DND-41 (cell line): ENCODE measurements around the gene LRRC4B.

Experiments used
- ATAC-seq: fragments of 200-7000 bp; cut with Tn5 transposase; 3 replicates; pipeline ENCODE4 v1.9.1; 2021; ENCODE audit warnings: low read depth; ENCODE audit not compliant: insufficient read depth
- DNase-seq: peaks from one replicate; pipeline ENCODE4 v3.0.0-alpha.2; 2020
- H2AFZ ChIP-seq: 2 replicates; pipeline ENCODE4 v1.6.0; 2012; ENCODE audit warnings: low read depth, low read length
- H3K27ac ChIP-seq: 2 replicates; pipeline ENCODE4 v1.5.1; 2012; ENCODE audit warnings: low read length, inconsistent platforms
- H3K27me3 ChIP-seq: fragments of 200-600 bp; sonication (generic); 2 replicates; pipeline ENCODE4 v1.6.0; 2012; ENCODE audit warnings: low read length, mild to moderate bottlenecking, inconsistent platforms; ENCODE audit not compliant: insufficient read depth, poor library complexity
- H3K36me3 ChIP-seq: 2 replicates; pipeline ENCODE4 v1.5.1; 2012; ENCODE audit warnings: low read length, inconsistent platforms; ENCODE audit not compliant: insufficient read depth
- H3K4me1 ChIP-seq: 2 replicates; pipeline ENCODE4 v1.5.1; 2012; ENCODE audit warnings: mild to moderate bottlenecking, low read length; ENCODE audit not compliant: insufficient read depth
- H3K4me2 ChIP-seq: 2 replicates; pipeline ENCODE4 v1.6.0; 2012; ENCODE audit warnings: mild to moderate bottlenecking, moderate library complexity, low read length, inconsistent platforms; ENCODE audit not compliant: insufficient read depth
- H3K4me3 ChIP-seq, 2 experiments: fragments of 200-600 bp in 1 of 2; shearing (Covaris generic) in 1 of 2; 2 replicates each; pipeline ENCODE4 v1.5.1; 2012 to 2016; ENCODE audit warnings: inconsistent platforms in 2 of 2, low read length in 2 of 2, mild to moderate bottlenecking in 2 of 2, low read depth in 1 of 2, moderate library complexity in 1 of 2
- H3K79me2 ChIP-seq: 2 replicates; pipeline ENCODE4 v1.6.0; 2012; ENCODE audit warnings: low read length, inconsistent platforms; ENCODE audit not compliant: insufficient read depth
- H3K9ac ChIP-seq: 2 replicates; pipeline ENCODE4 v1.6.0; 2012; ENCODE audit warnings: low read depth, mild to moderate bottlenecking, inconsistent platforms, low read length, moderate library complexity
- H3K9me3 ChIP-seq: 2 replicates; pipeline ENCODE4 v1.5.1; 2012; ENCODE audit warnings: low read length, moderate library complexity, mild to moderate bottlenecking, inconsistent platforms; ENCODE audit not compliant: insufficient read depth, severe bottlenecking
- H4K20me1 ChIP-seq: 2 replicates; pipeline ENCODE4 v1.6.0; 2012; ENCODE audit warnings: low read length; ENCODE audit not compliant: insufficient read depth
- CTCF ChIP-seq: IDR thresholded peaks from 2 replicates; pipeline ENCODE4 v1.5.1; 2012; ENCODE audit warnings: borderline replicate concordance, low read length, moderate library complexity, mild to moderate bottlenecking; ENCODE audit not compliant: poor library complexity, severe bottlenecking; ENCODE audit errors: extremely low read depth
- EZH2 ChIP-seq: IDR thresholded peaks from 3 replicates; pipeline ENCODE4 v1.6.1; 2012; ENCODE audit warnings: borderline replicate concordance, low read depth, mild to moderate bottlenecking, moderate library complexity, low read length, inconsistent platforms; ENCODE audit not compliant: severe bottlenecking

The LRRC4B gene

DNA sequence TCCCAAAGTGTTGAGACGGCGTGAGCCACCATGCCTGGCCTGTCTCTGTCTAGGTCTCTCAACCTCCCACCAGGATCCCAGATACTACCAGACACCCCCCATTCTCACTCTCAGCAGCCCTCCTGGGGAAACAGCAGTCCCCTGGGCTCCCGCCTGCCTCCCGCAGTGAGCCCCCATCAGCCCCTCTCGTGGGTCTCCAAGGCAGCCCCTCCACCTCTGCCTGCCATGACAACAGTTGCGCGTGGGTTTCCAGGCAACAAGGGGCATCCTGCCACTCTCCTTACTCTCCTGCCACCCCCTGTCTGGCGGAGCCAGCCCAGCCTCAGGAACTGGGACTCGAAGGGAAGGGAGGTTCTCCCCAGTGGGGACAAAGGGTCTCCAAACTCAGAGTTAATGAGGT is 5.2 kb downstream of the LRRC4B start:
- H3K4me3 ChIP-seq: no peak overlapping the region
- no peak overlapping the region for H3K9ac ChIP-seq
- peaks cover 3% of the 10 kb centered on the region for H3K27me3 ChIP-seq

GRCh38 chr19:50562329-50562728 is 5.9 kb downstream of the LRRC4B start:
- peaks cover 3% of the 10 kb centered on the region for H3K27me3 ChIP-seq

More for the DNA sequence above, 5.2 kb downstream of the LRRC4B start:
- Histone ChIP-seq H4K20me1 (no peaks in the 10 kb centered on the region), H3K79me2 (no peaks in the 10 kb centered on the region), H3K4me2 (no peak overlapping the region), H3K9me3 (no peaks in the 10 kb centered on the region), H3K36me3 (no peaks in the 10 kb centered on the region), H2AFZ (no peak overlapping the region), H3K4me1 (no peaks in the 10 kb centered on the region), H3K27ac (no peak overlapping the region)
- DNase-seq (no peak), ATAC-seq (no peak)
- TF ChIP-seq CTCF: no peak
- no peak for TF ChIP-seq EZH2

GRCh38 chr19:50559636-50560035 is 8.6 kb downstream of the LRRC4B start:
- H3K36me3 ChIP-seq: no peaks in the 10 kb centered on the region
- H3K4me2 ChIP-seq: no peak overlapping the region
- no peaks in the 10 kb centered on the region for H3K79me2 ChIP-seq
- DNase-seq: no peak
- peaks cover 5% of the 10 kb centered on the region for H3K27me3 ChIP-seq
- ATAC-seq: no peak
- no peak overlapping the region for H3K9ac ChIP-seq
- H3K9me3 ChIP-seq: no peaks in the 10 kb centered on the region
- no peak overlapping the region for H3K27ac ChIP-seq
- no peak for TF ChIP-seq CTCF
- TF ChIP-seq EZH2: no peak
- H2AFZ ChIP-seq: no peak overlapping the region
- H4K20me1 ChIP-seq: no peaks in the 10 kb centered on the region
- no peak overlapping the region for H3K4me3 ChIP-seq
- 0 out of 2 replicates have a peak, but pooled peaks cover 5% of the 10 kb centered on the region for H3K4me1 ChIP-seq

More at GRCh38 chr19:50562329-50562728, 5.9 kb downstream of the LRRC4B start:
- Histone ChIP-seq H4K20me1 (no peaks in the 10 kb centered on the region), H3K4me3 (no peak overlapping the region), H3K9ac (no peak overlapping the region), H3K9me3 (no peaks in the 10 kb centered on the region), H3K4me2 (no peak overlapping the region), H2AFZ (no peak overlapping the region), H3K27ac (no peak overlapping the region), H3K4me1 (no peaks in the 10 kb centered on the region), H3K79me2 (no peaks in the 10 kb centered on the region), H3K36me3 (no peaks in the 10 kb centered on the region)
- TF ChIP-seq CTCF (no peak), EZH2 (no peak)
- ATAC-seq (no peak), DNase-seq (no peak)

DNA sequence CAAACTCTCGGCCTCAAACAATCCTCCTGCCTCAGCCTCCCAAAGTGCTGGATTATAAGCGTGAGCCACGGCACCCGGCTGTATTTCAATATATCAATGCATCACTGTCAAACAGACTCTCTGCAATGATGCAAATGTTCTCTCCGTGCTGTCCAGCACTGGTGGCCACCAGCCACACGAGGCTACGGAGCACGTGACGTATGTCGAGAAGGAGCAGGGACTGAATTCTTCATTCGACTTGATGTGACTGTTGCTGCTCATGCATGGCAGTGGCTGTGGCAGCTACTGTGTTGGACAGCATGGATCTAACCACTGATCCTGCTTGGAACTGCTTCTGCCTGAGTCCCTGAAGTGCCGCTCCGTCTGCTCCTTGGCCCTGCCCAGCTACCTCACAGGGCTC is 9.8 kb downstream of the LRRC4B start:
- Histone ChIP-seq H4K20me1 (no peaks in the 10 kb centered on the region), H2AFZ (no peak overlapping the region), H3K4me3 (no peak overlapping the region), H3K27me3 (peaks cover 2% of the 10 kb centered on the region), H3K4me2 (no peak overlapping the region), H3K4me1 (0 out of 2 replicates have a peak, but pooled peaks cover 5% of the 10 kb centered on the region), H3K79me2 (no peaks in the 10 kb centered on the region), H3K9me3 (no peaks in the 10 kb centered on the region), H3K27ac (no peak overlapping the region), H3K36me3 (no peaks in the 10 kb centered on the region), H3K9ac (no peak overlapping the region)
- TF ChIP-seq EZH2: no peak
- ATAC-seq (no peak), DNase-seq (no peak)
